Measurements from ENCODE around the gene NIBAN1. TPM values are rescaled to one million over a fixed set of nuclear protein-coding genes. Genes with fewer than 3 reads are reported as not detected.
A peak's percentile ranks its signal among the peaks of the same experiment; 100 is the strongest.

Gene NIBAN1
- total and polyA plus RNA-seq, 2 of the 8 experiments (the other 6 are each of a cell fraction or from before 2014, with no cell fraction given), result 5.7 to 15.2 TPM

- H4K91ac ChIP-seq (replicated peaks; ENCODE audit: insufficient read length, low read length), result no peak overlapping the region
- no peaks in the 10 kb centered on the region for H3K27me3 ChIP-seq (replicated peaks in 1 of 4; ENCODE audit: control insufficient read depth in 3 of 4, extremely low read depth in 1 of 4, insufficient read depth in 3 of 4, low read length in 3 of 4)
- H2AFZ ChIP-seq (ENCODE audit: low read length), result no peak overlapping the region
- H4K20me1 ChIP-seq (replicated peaks in 1 of 2; ENCODE audit: control insufficient read depth in 1 of 2, insufficient read depth in 2 of 2, low read length in 2 of 2), result no peaks in the 10 kb centered on the region
- H3K36me3 ChIP-seq (ENCODE audit: control insufficient read depth in 2 of 4, insufficient read depth in 4 of 4, low read length in 3 of 4), result no peaks in the 10 kb centered on the region
- H4K8ac ChIP-seq (ENCODE audit: extremely low read depth, insufficient read depth, low read length), result no peak overlapping the region
- WGBS, 2 experiments (ENCODE audit: extremely low coverage in 1 of 2, insufficient coverage in 1 of 2, insufficient read length in 1 of 2, insufficient replicate concordance in 2 of 2, low coverage in 1 of 2, low lambda C conversion rate in 2 of 2, missing lambda C conversion rate in 1 of 2), result 77% methylated on average over 5 of the region's 5 CpGs; no CpG with 5 or more reads in 1 of the 2 experiments
- H4K5ac ChIP-seq (ENCODE audit: insufficient read length, low read depth, low read length), result no peak overlapping the region
- DNase-seq (ENCODE audit: low read depth in 1 of 2, low spot score in 2 of 2) (no peak), FAIRE-seq (no peak)
- H3K79me2 ChIP-seq (ENCODE audit: control insufficient read depth in 1 of 2, insufficient read depth in 2 of 2, low read length in 2 of 2), result 0 out of 4 replicates have a peak, but pooled peaks cover 0 to 5% of the 10 kb centered on the region in 2 experiments
- peak overlapping the region; percentile 56 for H2BK120ac ChIP-seq (replicated peaks; ENCODE audit: low read depth, low read length)
- no peak overlapping the region for H3K14ac ChIP-seq (ENCODE audit: insufficient read length)
- no peak overlapping the region for H3K18ac ChIP-seq (ENCODE audit: extremely low read depth, low read length)
- H2BK12ac ChIP-seq (ENCODE audit: low read depth, low read length), result no peak overlapping the region
- H3K23me2 ChIP-seq (ENCODE audit: low read depth, low read length), result no peaks in the 10 kb centered on the region
- H3K4ac ChIP-seq (replicated peaks; ENCODE audit: insufficient read length, low read depth, low read length), result no peak overlapping the region
- no peaks in the 10 kb centered on the region for H3K79me1 ChIP-seq (ENCODE audit: low read depth, low read length)
- peak overlapping the region; percentile 14 to 40; a peak in 2 of 4 replicates for H3K4me2 ChIP-seq (ENCODE audit: insufficient read depth in 1 of 2, low read depth in 2 of 2, low read length in 2 of 2)
- no peak overlapping the region for H3K27ac ChIP-seq (ENCODE audit: low read depth, low read length)
- H3K4me1 ChIP-seq (replicated peaks in 1 of 4; ENCODE audit: control insufficient read depth in 3 of 4, insufficient read depth in 4 of 4, low read length in 3 of 4), result peaks cover 0 to 3% (median under 1%) of the 10 kb centered on the region in 4 experiments; a peak in 1 of 7 replicates
- no peak overlapping the region for H2BK5ac ChIP-seq (ENCODE audit: low read depth, low read length)
- ChIA-PET POLR2A (ENCODE audit: partially characterized antibody) (no interaction called here), CTCF (ENCODE audit: partially characterized antibody) (interaction anchor here (0.6 to 1.3 kb wide), 2 partner anchors 8 to 10 kb away, joined by 3 to 6 read pairs; no protein-coding TSS in a partner anchor)
- H3K9ac ChIP-seq (replicated peaks in 1 of 4; ENCODE audit: extremely low read depth in 1 of 4, low read depth in 3 of 4, low read length in 3 of 4), result no peak overlapping the region
- H2BK20ac ChIP-seq (ENCODE audit: low read length), result no peak overlapping the region
- H2BK15ac ChIP-seq (ENCODE audit: low read length), result no peak overlapping the region
- no peak overlapping the region for H2AK5ac ChIP-seq (ENCODE audit: low read depth, low read length)
- H3K56ac ChIP-seq (replicated peaks; ENCODE audit: insufficient read length, low read depth, low read length), result no peak overlapping the region
- H3K23ac ChIP-seq (ENCODE audit: insufficient read length), result no peak overlapping the region
- no peak overlapping the region for H3K4me3 ChIP-seq (ENCODE audit: extremely low read depth in 1 of 4, insufficient read depth in 2 of 4, low read depth in 3 of 4, low read length in 4 of 4)
- no peaks in the 10 kb centered on the region for H3K9me3 ChIP-seq (ENCODE audit: insufficient read depth in 2 of 2, low read depth in 1 of 2, low read length in 1 of 2)
- no peak for TF ChIP-seq RAD21 (IDR thresholded peaks at IDR 0.05 in 1 of 2, conservative IDR thresholded peaks at IDR 0.05 in 1 of 2; ENCODE audit: low read depth in 2 of 2, low read length in 2 of 2)
- TF ChIP-seq, protein P1, sequence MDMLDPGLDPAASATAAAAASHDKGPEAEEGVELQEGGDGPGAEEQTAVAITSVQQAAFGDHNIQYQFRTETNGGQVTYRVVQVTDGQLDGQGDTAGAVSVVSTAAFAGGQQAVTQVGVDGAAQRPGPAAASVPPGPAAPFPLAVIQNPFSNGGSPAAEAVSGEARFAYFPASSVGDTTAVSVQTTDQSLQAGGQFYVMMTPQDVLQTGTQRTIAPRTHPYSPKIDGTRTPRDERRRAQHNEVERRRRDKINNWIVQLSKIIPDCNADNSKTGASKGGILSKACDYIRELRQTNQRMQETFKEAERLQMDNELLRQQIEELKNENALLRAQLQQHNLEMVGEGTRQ (IDR thresholded peaks at IDR 0.05; ENCODE audit: low read length), result no peak
- TF ChIP-seq ASH2L (IDR thresholded peaks at IDR 0.05; ENCODE audit: low read length), result no peak
- TF ChIP-seq CBX8 (IDR thresholded peaks at IDR 0.05; ENCODE audit: borderline replicate concordance, low read depth, low read length), result no peak
- TF ChIP-seq POLR2A (IDR thresholded peaks at IDR 0.05; ENCODE audit: control extremely low read depth in 1 of 2, low read depth in 2 of 2, low read length in 2 of 2), result no peak
- no peak for TF ChIP-seq SUZ12 (IDR thresholded peaks at IDR 0.05; ENCODE audit: low read length)
- no peak for TF ChIP-seq ZNF274 (IDR thresholded peaks at IDR 0.05; ENCODE audit: borderline replicate concordance, extremely low read depth, low read length)
- no peak for TF ChIP-seq POLR2AphosphoS5 (IDR thresholded peaks at IDR 0.05; ENCODE audit: low read depth, low read length)
- TF ChIP-seq RFX5 (IDR thresholded peaks at IDR 0.05; ENCODE audit: borderline replicate concordance, low read depth, low read length), result no peak
- no peak for TF ChIP-seq JUND (IDR thresholded peaks at IDR 0.05; ENCODE audit: low read length)
- TF ChIP-seq EZH2 (IDR thresholded peaks at IDR 0.05; ENCODE audit: low read depth, low read length, severe bottlenecking), result no peak
Measured at GRCh38 chr1:184945678-184946412, 28.5 kb downstream of the NIBAN1 start.
